Kidney (tissue), 14 donors: ENCODE data around the gene RTKN. TPM values are rescaled to one million over a fixed set of nuclear protein-coding genes. Genes with fewer than 3 reads are reported as not detected.
A peak's percentile ranks its signal among the peaks of the same experiment; 100 is the strongest.

ENCODE experiments used
- DNase-seq, 5 donors: peaks; one replicate each; pipeline ENCODE4 v3.0.0-alpha.2; 2013 to 2020
- FAIRE-seq: peaks from 2 replicates; lab custom pipeline; 2012; peaks lifted over from hg19 to GRCh38; lab: Jason Lieb, UNC
- H3K27ac ChIP-seq, 2 donors: one replicate each; pipeline ENCODE4 v1.7.0; 2013; ENCODE audit warnings: low read depth in 2 of 2, low read length in 2 of 2, inconsistent platforms in 1 of 2
- H3K27me3 ChIP-seq: one replicate; pipeline ENCODE4 v1.7.1; 2013; ENCODE audit warnings: low read length, inconsistent platforms; ENCODE audit not compliant: control insufficient read depth, insufficient read depth
- H3K36me3 ChIP-seq, 3 donors: one replicate each; pipeline versions ENCODE4 v1.7.0 to v1.7.1; 2013; ENCODE audit warnings: low read length in 3 of 3, control low read depth in 1 of 3, inconsistent platforms in 1 of 3; ENCODE audit not compliant: insufficient read depth in 3 of 3, control insufficient read depth in 2 of 3
- H3K4me1 ChIP-seq, 3 donors: one replicate each; pipeline versions ENCODE4 v1.7.0 to v1.7.1; 2013; ENCODE audit warnings: low read length in 3 of 3, inconsistent platforms in 1 of 3, low read depth in 1 of 3; ENCODE audit not compliant: control insufficient read depth in 2 of 3, insufficient read depth in 2 of 3
- H3K4me3 ChIP-seq, 3 donors: one replicate each; pipeline versions ENCODE4 v1.7.0 to v1.8.1; 2013; ENCODE audit warnings: low read length in 3 of 3, control low read depth in 1 of 3, inconsistent platforms in 1 of 3
- H3K9ac ChIP-seq, 3 donors: one replicate each; pipeline versions ENCODE4 v1.7.0 to v1.7.1; 2013; ENCODE audit warnings: low read length in 3 of 3, control low read depth in 1 of 3, inconsistent platforms in 1 of 3
- H3K9me3 ChIP-seq, 3 donors: one replicate each; pipeline versions ENCODE4 v1.7.0 to v1.7.1; 2013; ENCODE audit warnings: low read length in 3 of 3, control low read depth in 1 of 3, inconsistent platforms in 1 of 3; ENCODE audit not compliant: control insufficient read depth in 2 of 3, insufficient read depth in 1 of 3
- intact Hi-C: fragments of 100-400 bp; cut with DNase I; formaldehyde crosslinking; loops from one replicate; pipeline ENCODE4 v1.11.1; 2022
- polyA plus RNA-seq: library from polyadenylated mRNA; stranded (reverse); fragments of 350-450 nt; fragmentation: Illumina TruSeq; extraction: RNeasy Lipid Tissue Mini Kit (QIAGEN cat#74804); gene quantifications from one replicate; pipeline ENCODE4 v1.2.3, GENCODE V29; 2014; ENCODE audit warnings: low read depth, low replicate concordance; ENCODE audit not compliant: insufficient read depth
- total RNA-seq: library from RNA; stranded (reverse); fragmentation: NEBNext Ultra II Directional; extraction: Animal tissue kit (Norgen Biotek cat#: 25700); gene quantifications from one replicate; pipeline ENCODE4 v1.2.1, GENCODE V29; 2021
- TF ChIP-seq, protein P1 (sequence below): IDR thresholded peaks from 3 replicates; pipeline ENCODE4 v1.5.1; 2012; ENCODE audit warnings: mild to moderate bottlenecking, moderate library complexity, borderline replicate concordance; ENCODE audit not compliant: insufficient read depth; ENCODE audit errors: extremely low read depth
- donor health status: control.
- donor health status: control.
- donor health status: control.
- donor health status: control.
- donor health status: control.
- donor health status: DM: yes; HTN: yes; CAD: no.
- donor health status: Normal renal cell carcinoma (clear cell type).

RTKN gene
- total and polyA plus RNA-seq, 2 donors from 2014 or later = 76.4 to 95.6 TPM

DNA sequence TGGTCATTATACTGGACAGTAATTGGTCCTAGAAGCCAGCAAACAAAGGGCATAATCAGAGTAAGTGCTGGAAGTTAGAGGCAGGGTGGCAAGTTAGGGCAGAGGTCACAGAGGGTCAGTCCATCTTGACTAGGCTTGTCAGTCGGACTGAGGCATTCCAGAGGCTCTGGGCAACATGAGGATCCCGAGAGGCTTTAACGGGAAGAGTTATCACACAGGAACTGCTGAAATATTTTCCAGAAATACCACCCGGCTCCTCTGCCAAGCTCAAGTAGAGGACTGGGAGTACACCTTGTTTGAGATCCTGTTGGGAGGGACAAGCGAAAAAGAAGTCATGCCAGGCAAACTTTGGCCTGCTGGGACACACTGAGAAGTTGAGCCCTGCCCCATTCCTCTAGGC, 34.1 kb downstream of the RTKN start:
- H3K9me3 ChIP-seq = no peaks in the 10 kb centered on the region
- H3K36me3 ChIP-seq = no peaks in the 10 kb centered on the region
- FAIRE-seq (no peak), DNase-seq (peak in 1 of 5 donors; percentile 16)
- TF ChIP-seq, protein P1, sequence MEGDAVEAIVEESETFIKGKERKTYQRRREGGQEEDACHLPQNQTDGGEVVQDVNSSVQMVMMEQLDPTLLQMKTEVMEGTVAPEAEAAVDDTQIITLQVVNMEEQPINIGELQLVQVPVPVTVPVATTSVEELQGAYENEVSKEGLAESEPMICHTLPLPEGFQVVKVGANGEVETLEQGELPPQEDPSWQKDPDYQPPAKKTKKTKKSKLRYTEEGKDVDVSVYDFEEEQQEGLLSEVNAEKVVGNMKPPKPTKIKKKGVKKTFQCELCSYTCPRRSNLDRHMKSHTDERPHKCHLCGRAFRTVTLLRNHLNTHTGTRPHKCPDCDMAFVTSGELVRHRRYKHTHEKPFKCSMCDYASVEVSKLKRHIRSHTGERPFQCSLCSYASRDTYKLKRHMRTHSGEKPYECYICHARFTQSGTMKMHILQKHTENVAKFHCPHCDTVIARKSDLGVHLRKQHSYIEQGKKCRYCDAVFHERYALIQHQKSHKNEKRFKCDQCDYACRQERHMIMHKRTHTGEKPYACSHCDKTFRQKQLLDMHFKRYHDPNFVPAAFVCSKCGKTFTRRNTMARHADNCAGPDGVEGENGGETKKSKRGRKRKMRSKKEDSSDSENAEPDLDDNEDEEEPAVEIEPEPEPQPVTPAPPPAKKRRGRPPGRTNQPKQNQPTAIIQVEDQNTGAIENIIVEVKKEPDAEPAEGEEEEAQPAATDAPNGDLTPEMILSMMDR = no peak
- no peaks in the 10 kb centered on the region for H3K27me3 ChIP-seq
- H3K4me1 ChIP-seq = no peaks in the 10 kb centered on the region
- intact Hi-C loops = no loop called here
- no peak overlapping the region for H3K9ac ChIP-seq
- H3K4me3 ChIP-seq = no peak overlapping the region
- H3K27ac ChIP-seq = no peak overlapping the region

DNA sequence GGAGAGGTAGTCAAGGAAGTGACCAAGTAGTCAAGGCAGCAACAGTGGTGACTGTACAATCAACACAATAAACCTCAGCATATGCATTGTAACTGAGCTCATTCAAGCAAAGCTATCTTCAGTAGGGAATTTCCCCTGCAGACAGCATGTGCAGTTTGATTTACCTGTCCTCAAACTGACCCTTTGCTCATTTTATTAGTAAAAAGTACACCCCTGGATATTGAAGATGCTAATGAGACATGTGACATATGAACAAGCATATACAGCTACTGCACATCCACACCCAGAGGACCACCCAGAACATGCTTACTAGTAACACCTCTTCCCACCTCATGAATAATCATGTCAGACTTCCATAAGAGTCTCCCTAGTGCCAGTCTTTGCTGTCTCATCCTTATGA, 35.7 kb downstream of the RTKN start:
- Histone ChIP-seq H3K36me3 (no peaks in the 10 kb centered on the region), H3K4me3 (no peak overlapping the region), H3K4me1 (no peaks in the 10 kb centered on the region), H3K27ac (no peak overlapping the region), H3K27me3 (no peaks in the 10 kb centered on the region), H3K9ac (no peak overlapping the region), H3K9me3 (no peaks in the 10 kb centered on the region)
- FAIRE-seq = no peak
- intact Hi-C loops = no loop called here
- TF ChIP-seq, protein P1 = no peak
- DNase-seq = no peak

DNA sequence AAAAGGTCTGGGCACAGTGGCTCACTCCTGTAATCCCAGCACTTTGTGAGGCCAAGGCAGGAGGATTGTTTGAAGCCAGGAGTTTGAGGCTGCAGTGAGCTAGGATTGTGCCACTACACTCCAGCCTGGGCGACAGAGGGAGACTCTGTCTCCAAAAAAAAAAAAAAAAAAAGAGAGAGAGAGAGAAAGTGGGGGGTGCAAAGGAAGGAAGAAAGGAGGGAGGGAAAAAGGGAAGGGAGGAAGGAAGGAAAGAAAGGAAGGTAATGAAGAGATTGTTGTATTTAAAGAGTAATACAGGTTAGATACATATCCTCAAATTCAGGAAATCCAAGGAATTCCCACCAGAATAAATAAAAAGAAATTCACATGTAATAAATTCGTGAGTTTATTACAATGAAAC, 39.8 kb downstream of the RTKN start:
- H3K27ac ChIP-seq = no peak overlapping the region
- FAIRE-seq = no peak
- TF ChIP-seq, protein P1 = no peak
- no peaks in the 10 kb centered on the region for H3K36me3 ChIP-seq
- H3K4me1 ChIP-seq = no peaks in the 10 kb centered on the region
- H3K27me3 ChIP-seq = no peaks in the 10 kb centered on the region
- DNase-seq = no peak
- no peak overlapping the region for H3K9ac ChIP-seq
- H3K4me3 ChIP-seq = no peak overlapping the region
- no peaks in the 10 kb centered on the region for H3K9me3 ChIP-seq
- intact Hi-C loops = no loop called here

DNA sequence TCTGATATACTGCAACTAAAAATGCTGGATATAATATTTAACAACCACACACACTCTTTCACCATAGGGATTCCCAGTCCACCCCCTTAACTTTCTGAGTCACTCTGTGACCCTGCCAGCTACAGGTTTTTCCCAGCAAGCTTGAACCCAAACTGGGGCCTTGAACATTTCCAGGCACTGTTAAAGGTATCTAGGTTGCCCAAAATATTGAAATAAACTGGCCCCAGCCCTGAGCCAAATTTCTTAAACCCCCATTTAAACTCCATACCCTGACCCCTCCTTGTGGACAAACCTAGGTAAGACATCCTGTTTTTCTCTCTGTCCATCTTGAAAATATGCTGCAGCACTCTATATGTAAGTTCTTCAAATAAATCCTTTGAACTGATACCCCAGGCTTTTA, 42.0 kb downstream of the RTKN start:
- FAIRE-seq = no peak
- Histone ChIP-seq H3K4me1 (no peaks in the 10 kb centered on the region), H3K4me3 (no peak overlapping the region), H3K9me3 (no peaks in the 10 kb centered on the region), H3K36me3 (no peaks in the 10 kb centered on the region), H3K27me3 (no peaks in the 10 kb centered on the region), H3K9ac (no peak overlapping the region), H3K27ac (no peak overlapping the region)
- peak in 1 of 5 donors; percentile 14 for DNase-seq
- intact Hi-C loops = no loop called here
- TF ChIP-seq, protein P1 = peak; percentile 27
